IPS-18c (cell line): Measurements from ENCODE around the gene NDUFA13.
"Not testable (repeated sequence)": the region's sequence is repeated elsewhere in the genome, so short reads cannot be mapped to it uniquely, and the experiment has no call there.

Experiments used
- H3K4me3 ChIP-seq: 2 replicates; pipeline ENCODE4 v1.7.0; 2013; ENCODE audit warnings: low read depth, mild to moderate bottlenecking, low read length, moderate library complexity; ENCODE audit not compliant: insufficient read depth
- H3K9me3 ChIP-seq: one replicate; pipeline ENCODE4 v1.6.1; 2013; ENCODE audit warnings: mild to moderate bottlenecking, low read length, moderate library complexity; ENCODE audit not compliant: control insufficient read depth, insufficient read depth

The NDUFA13 gene

DNA sequence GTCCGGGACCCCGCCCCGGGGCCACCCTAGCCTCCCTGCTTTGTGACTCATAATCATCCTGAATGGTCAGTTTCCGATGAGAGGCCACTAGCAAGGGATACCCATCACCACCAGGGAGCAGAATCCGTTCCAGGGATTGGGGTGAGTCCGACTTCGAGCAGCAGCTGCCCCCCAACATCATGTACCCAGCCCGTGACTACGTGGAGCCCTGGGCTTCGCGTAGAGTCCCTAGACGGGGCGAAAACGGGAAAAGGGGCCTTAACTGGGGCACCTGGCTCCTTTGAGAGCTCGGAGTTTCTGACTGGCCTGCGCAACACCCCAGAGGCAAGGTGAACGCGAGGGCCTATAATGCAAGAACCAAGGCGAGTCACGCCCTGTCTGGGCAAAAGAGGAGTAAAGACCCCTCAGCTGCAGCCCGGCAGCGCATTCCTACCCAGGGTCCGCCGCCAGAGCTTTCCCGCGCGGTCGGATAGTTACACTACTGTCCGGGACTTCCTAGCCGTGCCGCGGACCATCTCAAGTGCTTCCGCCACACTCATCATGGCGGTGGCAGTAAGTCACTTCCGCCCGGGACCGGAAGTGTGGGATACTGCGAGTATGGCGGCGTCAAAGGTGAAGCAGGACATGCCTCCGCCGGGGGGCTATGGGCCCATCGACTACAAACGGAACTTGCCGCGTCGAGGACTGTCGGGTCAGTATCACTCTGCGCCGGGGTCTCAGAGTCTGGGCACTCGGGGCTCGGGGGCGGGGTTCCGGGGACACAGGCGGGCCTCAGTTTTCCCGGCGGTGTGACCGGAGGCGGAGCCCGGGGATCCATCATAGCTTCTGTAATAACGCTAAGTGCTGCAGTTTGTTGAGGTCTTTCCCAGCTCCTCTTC lies at the start of gene NDUFA13:
Gene NDUFA13, plus strand, starts transcription at position 584 of the 878 bp plus-strand sequence. Its CDS starts 14 bp downstream, at position 598.
- Histone ChIP-seq H3K9me3 (no peaks in the 10 kb centered on the region), H3K4me3 (peak within 1 kb of the TSS; percentile 87)

DNA sequence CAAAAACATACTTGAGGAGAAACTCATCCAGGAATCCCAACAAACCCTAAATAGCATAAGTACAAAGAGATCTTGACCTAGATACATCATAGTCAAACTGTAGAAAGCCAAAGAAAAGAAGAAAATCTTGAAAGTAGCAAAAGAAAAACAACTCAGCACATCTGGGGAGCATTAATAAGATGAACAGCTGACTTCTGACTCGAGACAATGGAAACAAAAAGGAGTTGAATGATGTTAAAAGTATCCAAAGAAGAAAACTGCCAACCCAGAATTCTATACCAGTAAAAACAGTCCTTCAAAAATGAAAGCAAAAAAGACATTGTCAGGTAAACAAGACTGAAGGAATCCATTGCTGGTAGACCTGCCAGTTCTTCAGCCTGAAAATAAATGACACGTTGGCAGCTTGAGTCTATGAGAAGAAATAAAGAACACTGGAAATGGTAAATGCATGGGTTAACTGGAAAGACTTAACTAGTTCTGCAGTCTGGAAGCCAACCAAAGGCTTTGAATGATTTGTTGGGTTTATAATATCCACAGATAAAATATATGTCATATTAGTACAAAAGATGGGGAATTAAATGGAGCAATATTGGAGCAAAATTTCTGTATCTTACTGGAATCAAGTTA lies 47.5 kb upstream of the NDUFA13 start:
- Histone ChIP-seq H3K9me3 (no peaks in the 10 kb centered on the region), H3K4me3 (no peak overlapping the region)

DNA sequence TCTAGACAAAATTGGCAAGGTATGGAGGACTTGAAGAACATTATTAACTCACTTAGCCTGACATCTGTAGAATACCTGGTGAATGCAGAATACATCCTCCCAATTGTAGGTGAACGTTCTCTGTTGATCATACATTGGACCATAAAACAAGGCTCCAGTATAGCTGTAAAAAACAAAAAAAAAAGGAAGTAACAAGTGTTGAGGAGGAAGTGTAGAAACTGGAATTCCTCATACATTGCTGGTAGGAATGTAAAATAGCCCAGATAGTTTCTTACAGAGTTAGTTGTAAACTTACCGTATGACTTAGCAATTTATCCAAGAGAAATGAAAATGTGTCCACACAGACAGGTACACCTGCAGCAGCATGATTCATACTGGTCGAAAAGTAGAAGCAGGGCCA lies 45.4 kb upstream of the NDUFA13 start:
- Histone ChIP-seq H3K4me3 (no peak overlapping the region), H3K9me3 (no peaks in the 10 kb centered on the region)

DNA sequence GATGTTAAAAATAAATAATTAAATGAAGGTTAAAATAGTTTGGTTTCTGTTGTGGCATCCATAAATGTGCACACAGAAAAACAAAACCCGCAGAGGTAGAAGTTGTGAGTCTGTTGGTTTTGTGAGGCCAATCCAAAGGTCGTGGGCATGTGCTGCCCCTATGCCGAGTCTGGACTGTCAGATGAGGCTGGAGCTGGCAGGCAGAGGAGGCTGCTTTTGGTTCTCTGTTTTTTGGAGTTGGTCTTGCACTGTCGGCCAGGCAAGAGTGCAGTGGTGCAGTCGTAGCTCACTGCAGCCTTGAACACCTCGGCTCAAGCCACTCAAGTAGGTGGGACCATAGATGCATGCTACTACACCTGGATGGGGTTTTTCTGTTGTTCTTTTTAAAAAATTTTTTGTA lies 44.3 kb upstream of the NDUFA13 start:
- no peaks in the 10 kb centered on the region for H3K9me3 ChIP-seq
- no peak overlapping the region for H3K4me3 ChIP-seq

DNA sequence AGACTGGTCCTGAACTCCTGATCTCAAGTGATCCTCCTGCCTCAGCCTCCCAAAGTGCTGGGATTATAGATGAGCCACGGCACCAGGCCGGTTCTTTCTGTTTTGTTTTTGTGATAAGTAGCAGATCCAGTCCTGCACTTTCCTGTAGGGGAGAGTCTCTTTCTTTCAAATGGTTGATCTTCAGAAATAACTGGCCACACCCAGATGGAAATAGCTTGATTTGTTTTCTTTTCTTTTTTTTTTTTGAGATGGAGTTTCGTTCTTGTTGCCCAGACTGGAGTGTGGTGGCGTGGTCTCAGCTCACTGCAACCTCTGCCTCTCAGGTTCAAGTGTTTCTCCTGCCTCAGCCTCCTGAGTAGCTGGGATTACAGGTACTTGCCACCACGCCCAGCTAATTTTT lies 43.9 kb upstream of the NDUFA13 start:
- H3K9me3 ChIP-seq, H3K4me3 ChIP-seq: not testable (repeated sequence)

DNA sequence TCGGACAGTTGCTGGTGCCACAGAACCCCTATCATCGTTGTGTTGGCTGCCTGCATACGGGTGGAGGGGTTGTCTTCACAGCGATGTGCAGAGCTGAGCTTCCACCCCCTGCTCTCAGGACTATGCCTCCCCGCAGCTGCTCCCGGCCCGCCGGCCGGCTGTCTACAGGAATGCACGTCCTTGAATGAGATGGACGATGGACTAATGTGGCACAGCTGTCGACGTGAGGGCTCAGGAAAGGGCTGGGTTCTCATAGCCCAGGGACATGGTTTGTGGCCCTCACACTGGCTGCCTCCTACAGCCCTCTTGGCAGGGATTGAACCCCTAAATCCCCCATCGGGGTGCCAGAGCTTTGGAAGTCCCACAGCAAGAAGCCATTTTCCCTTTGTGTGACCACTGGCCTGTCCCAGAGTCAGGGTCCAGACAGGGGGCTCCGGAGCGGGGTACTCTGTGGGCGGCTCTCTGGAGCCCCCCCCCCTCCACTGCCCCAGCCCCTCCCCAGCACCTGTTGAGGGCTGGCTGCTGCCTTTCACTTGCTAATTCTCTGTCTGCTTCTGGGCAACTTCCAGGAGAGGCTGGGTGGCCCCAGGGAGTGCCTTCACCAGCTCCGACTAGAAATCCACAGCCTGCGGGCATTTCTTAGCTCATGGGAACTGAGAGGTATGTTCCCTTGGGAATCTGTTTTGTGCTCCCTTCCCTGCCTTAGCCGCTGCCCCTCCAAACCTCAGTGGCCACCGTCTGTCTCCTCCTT lies 40.8 kb upstream of the NDUFA13 start:
- H3K4me3 ChIP-seq, result no peak overlapping the region
- H3K9me3 ChIP-seq, result no peaks in the 10 kb centered on the region

DNA sequence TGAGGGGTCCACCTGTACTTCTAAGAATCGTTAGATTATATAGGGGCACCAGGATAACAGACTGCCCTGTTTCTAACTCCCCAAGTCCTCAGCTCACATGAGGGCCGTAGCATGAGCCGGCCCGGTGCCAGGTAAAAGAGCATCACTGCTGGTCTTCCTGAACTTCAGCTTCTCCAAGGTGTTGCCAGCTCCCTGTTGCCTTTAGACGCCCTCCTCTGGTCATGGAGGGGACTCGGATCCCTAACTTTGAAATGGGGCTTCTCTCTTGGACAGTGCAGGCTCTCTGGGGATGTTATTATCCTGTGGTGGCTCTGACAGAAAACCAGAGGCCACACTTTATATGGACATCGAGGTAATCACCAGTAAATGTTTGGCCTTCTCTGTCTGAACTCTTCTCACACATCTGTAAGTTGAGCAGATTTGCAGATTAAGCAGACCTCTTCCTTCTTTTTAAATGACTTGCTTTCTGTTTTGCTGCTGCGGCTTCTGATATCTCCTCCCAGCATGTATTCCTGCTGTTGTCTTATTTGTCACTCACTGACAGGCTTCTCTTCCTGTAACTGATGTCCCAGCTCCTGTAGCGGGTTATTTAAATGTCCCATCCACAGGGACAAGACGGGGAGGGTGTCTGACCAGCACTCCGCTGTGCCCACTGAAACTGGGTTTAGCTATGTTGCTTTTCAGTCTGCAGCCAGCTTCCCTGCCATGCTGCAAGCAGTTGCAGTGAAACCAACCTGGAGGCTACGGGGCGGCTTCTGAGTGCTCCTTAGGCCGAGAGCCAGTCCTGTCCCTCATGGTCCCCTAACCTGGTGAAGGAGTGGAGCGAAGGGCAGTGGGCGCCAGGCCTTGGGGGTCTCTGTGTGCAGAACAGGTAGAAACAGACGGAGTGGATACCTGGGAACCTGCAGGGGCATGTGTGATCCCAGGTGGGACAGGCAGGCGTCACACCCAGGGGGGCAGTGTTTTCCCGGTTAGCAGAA lies 39.9 kb upstream of the NDUFA13 start:
- H3K9me3 ChIP-seq, result no peaks in the 10 kb centered on the region
- H3K4me3 ChIP-seq, result no peak overlapping the region

DNA sequence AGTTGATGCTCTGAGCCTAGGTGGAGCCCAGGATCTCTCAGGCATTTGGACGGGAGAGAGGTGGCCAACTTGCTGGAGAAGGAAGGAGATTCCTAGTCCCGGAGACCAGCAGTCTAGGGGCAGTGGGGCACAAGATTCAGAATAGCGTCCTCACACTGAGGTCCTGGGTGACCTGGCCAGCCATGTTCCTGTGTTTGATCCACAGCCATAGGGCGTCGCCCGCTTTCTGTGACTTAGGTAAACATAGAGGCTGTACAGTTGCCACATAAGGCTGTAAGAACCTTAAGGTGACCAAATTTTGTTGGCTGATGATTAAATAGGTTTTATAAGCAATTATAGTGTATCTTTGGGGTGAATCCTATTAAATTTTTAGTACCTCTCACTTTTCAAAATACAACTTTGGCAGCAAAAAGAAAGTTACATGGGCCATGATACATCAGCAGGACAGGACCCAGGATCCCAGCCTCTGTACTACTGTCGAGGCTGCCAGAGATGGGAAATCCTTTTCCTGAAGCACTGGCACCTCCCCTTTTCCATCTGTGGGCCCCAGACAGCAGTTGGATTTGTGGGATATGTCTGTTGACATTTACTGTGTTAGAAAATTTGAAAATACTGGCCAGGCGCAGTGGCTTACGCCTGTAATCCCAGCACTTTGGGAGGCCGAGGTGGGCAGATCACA lies 38.2 kb upstream of the NDUFA13 start:
- Histone ChIP-seq H3K4me3 (no peak overlapping the region), H3K9me3 (no peaks in the 10 kb centered on the region)

DNA sequence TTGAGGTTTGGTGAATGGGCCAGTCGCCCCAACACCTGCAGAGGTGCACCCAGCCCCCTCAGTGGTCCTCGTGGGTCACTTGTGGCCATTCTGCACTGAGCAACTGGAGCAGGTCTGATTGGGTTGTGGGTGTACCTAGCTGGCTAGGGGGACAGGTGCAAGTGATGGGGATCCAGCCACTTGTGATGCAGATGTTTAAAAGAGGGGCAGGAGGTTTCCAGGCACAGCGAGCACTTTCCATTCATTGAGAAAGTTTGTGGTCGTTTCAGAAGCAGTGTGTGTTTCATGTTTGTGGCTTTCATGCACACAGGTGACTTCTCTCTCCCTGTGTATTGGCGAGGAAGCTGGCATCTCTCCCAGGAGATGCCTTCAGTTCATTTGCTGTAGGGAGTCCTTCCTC lies 35.3 kb upstream of the NDUFA13 start:
- no peak overlapping the region for H3K4me3 ChIP-seq

DNA sequence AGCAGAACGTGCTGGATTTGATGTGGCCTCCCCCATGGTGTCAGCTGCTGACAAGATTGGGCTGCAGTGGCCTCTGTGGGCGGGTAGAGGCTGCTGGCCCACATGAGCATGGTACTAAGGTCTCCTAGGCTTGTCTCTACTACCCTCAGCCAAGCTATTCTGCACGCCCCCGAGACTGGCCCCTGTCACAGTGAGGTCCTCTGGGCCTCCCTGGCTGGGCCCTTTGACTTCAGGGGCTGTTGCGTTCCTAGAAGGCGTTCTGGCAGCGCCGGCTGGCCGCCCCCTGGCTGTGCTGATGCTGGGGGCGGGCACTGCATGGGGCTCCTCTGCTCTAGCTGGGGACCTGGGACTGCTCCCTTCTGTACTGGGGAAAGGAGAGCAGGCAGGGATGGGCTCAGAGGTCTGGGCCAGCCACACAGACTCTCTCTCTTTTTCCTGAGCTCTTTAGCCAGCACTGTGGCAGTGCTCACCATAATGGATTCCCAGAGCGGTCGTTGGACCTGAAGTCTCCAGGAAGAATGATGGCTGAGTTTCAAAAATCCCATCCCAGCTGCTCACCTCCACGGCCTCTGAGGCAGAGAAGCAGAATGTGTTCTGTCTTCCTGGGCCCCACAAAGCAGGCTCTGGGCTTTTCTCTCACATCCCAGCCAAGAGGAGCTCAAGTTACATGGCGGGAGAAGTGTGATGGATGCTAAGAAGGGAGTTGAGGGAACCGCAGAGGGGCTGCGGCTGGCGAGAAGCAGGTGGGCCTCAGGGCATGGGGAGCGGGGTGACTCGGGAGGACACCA lies 33.0 kb upstream of the NDUFA13 start:
- Histone ChIP-seq H3K9me3 (no peaks in the 10 kb centered on the region), H3K4me3 (no peak overlapping the region)

More for the DNA sequence above, 35.3 kb upstream of the NDUFA13 start:
- no peaks in the 10 kb centered on the region for H3K9me3 ChIP-seq

DNA sequence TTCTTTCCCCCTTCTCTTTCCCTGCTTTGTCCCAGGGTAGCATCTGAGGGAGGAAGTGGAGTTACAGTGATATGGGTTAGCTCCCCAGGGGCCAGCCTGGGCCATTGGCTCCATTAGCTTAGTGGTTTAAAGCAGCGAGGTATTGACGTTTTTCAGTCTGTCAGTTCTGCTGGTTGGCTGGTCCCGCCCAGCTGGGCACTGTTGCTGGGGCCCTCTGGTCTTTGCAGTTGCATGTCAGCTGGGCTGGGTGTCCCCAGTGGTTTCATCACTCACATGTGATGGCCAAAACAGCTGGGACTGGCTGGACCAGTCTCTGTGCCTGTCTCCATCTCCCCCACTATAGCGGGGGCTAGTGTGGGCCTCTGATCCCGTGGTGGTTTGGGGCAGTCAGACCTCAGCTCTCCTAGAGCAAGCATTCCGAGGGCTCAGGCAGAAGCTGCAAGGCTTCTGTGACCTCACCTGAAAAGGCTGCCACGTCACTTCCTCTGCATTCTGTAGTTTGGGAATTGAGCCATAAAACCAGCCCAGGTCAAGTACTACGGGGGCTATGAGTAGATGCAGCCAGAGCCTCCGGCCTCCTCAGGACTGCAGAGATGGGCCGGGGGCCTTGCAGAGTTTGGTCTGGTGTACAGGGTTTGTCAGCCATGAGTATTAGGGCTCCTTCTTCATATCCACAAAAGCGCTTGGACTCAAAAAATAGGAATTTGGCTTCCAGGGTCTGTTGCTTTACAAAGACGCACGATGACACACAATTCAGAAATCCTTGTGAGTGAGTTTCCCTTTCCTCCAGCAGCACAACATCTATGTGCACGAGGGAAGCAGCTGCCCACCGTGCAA lies 30.6 kb upstream of the NDUFA13 start:
- no peak overlapping the region for H3K4me3 ChIP-seq

DNA sequence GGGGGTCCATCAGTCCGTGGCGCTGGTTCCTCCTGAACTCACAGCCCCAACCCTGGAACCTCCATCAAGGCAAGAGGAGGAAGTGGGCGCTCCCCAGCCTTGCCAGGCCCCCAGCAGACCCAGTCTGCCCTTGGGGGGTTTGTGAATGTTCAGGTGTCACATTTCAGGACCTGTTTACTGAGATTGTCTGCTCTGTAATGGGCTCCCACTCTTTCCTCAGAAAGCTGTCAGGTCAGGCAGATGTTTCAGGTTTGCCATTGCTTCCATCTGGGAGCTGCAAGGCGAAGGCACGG lies 30.1 kb upstream of the NDUFA13 start:
- H3K9me3 ChIP-seq, result no peaks in the 10 kb centered on the region
- H3K4me3 ChIP-seq, result no peak overlapping the region

More for the DNA sequence above, 30.6 kb upstream of the NDUFA13 start:
- H3K9me3 ChIP-seq, result no peaks in the 10 kb centered on the region

DNA sequence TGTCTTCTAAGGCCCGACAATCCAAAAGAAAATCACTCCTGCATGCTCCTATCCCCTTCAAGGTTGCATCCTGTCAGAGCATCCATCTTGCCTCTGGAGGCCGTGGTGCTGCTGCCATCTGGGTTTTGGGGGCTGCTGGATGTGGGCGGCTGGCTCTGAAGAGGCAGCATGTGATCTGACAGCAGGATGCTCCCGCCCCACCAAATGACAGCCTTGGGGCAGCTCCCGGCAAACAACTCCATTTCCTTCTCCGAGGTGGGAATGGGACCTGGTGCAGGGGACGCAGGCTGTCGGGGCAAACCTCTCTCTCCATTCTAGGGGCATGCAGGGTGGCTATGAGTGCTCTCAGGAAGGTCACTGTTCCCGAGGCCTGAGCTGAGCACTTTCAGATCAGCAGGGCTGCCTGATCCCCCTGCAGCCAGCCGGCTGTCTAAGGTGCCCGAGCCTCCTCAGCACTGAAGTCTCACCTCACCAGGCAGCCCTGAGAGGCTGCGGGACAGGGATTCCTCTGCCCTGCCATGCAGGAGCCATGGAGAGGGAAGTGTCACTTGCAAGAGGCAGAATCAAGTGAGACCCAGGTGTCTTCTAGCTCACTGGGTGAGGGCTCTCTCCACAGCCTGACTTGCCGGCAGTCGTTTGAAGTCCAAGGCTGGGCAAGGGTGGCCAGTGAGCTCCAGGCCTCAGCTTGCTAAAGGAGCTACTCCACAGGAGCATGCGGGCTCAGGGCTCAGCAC lies 29.5 kb upstream of the NDUFA13 start:
- Histone ChIP-seq H3K9me3 (no peaks in the 10 kb centered on the region), H3K4me3 (no peak overlapping the region)

DNA sequence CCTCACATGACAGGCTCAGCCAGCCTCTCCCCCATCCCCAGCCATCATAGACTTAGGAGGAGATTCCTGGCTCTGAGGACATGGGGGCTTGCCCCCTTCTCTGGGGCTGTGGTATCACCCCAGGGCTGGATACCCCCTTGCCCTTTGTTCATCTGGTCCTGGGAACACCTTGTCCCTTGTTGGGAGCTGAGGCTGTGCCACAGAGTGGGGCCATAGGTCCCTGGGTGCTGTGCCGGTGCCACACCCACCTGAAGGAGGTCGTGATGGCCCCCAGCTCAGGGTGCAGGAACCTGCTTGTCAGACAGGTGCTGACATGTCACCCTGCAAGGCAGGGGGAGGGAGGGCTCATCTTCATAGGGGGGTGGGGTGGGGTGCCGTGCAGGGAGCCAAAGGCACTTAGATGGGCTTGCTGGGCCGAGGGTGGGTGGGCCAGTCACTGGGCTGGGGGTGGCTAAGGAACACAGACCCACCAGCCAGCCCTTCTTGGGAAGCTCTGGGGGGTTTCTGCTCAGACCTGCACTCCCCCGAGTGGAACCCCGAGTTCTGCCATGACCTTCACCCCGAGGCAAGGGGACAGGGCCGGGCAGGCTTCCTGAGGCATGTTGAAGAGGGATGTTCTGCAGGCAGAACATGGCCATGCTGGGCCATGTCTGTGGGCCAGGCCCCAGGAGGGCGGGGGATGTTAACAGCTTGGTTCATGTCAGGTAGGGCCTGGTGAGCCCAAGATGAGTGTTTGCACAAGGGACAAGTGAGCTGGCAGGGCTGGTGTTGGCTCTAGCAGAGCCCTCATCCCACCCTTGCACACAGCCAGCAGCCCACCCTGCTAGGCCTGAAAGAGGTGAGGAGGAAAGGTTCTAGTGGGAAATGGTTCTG lies 28.7 kb upstream of the NDUFA13 start:
- Histone ChIP-seq H3K9me3 (no peaks in the 10 kb centered on the region), H3K4me3 (no peak overlapping the region)
